ENCODE data around the gene DCPS. TPM values are rescaled to one million over a fixed set of nuclear protein-coding genes. Genes with fewer than 3 reads are reported as not detected.
A peak's percentile ranks its signal among the peaks of the same experiment; 100 is the strongest.

Gene DCPS
- total RNA-seq, 1 experiment from 2014 or later: 25.6 TPM

GRCh38 chr11:126355324-126355925, 51.6 kb downstream of the DCPS start, which contains the start of gene ST3GAL4:
Gene ST3GAL4 (plus strand): TSS chr11:126355686. CDS start chr11:126406156, 50,470 bp downstream.
- Histone ChIP-seq H3K9me2 (ENCODE audit: insufficient read depth) (no peaks in the 10 kb centered on the region), H4K20me1 (ENCODE audit: insufficient read depth) (no peaks in the 10 kb centered on the region), H3K9ac (ENCODE audit: low read length) (peak within 1 kb of the TSS; percentile 95), H3K36me3 (ENCODE audit: control insufficient read depth in 1 of 2, insufficient read depth in 2 of 2, low read length in 2 of 2) (0 out of 4 replicates have a peak, but pooled peaks cover 0 to 6% of the 10 kb centered on the region in 2 experiments), H3K4me2 (ENCODE audit: low read length) (peak within 1 kb of the TSS; percentile 87), H3K9me3 (ENCODE audit: control insufficient read depth in 1 of 2, insufficient read depth in 1 of 2, low read depth in 1 of 2, low read length in 2 of 2) (no peaks in the 10 kb centered on the region), H3K4me3 (replicated peaks in 1 of 2; ENCODE audit: low read depth in 1 of 2, low read length in 2 of 2) (peak within 1 kb of the TSS; percentile 73 to 95), H3K27me3 (ENCODE audit: insufficient read depth, low read length) (no peaks in the 10 kb centered on the region), H2AFZ (ENCODE audit: low read depth, low read length, poor library complexity, severe bottlenecking) (no peak within 1 kb of the TSS), H3K27ac (ENCODE audit: low read depth, low read length) (peak within 1 kb of the TSS; percentile 75), H3K4me1 (ENCODE audit: control insufficient read depth in 1 of 2, insufficient read depth in 2 of 2, low read length in 2 of 2) (peaks cover 22 to 46% of the 10 kb centered on the region in 2 experiments), H3K79me2 (ENCODE audit: insufficient read depth, low read length) (peaks cover 26% of the 10 kb centered on the region; the same call in 1 of the 2 replicates)
- DNase-seq (ENCODE audit: low read depth, low spot score): no peak
- RAD21 ChIA-PET (ENCODE audit: low non-redundant PET in 1 of 2, low total read pairs in 2 of 2, uncharacterized antibody in 2 of 2, unreplicated experiment in 2 of 2): no interaction called here
- intact Hi-C loops (cut with micrococcal nuclease): loop anchor here (2.0 kb wide), 1 partner anchor 49 kb away; no protein-coding TSS in a partner anchor
- POLR2A ChIA-PET: no interaction called here
- ATAC-seq: peak; percentile 79
- no TSS peak for BruUV-seq (replicated peaks)
- TF ChIP-seq FOSL1 (IDR thresholded peaks at IDR 0.05; ENCODE audit: low read depth) (no peak), ZNF274 (IDR thresholded peaks at IDR 0.05; ENCODE audit: low read depth, low read length) (no peak), SP1 (IDR thresholded peaks at IDR 0.05; ENCODE audit: low read depth) (no peak), ZFX (IDR thresholded peaks at IDR 0.05) (peak; percentile 70), POLR2A (IDR thresholded peaks at IDR 0.05; ENCODE audit: borderline replicate concordance, extremely low read depth, insufficient read depth, insufficient read length) (peak; percentile 23), SIN3A (IDR thresholded peaks at IDR 0.05; ENCODE audit: low read depth) (no peak; the same call in 1 of the 2 replicates), POLR2AphosphoS5 (IDR thresholded peaks at IDR 0.05; ENCODE audit: low read depth, low read length) (peak; percentile 71)
- CTCF ChIA-PET: interaction anchor here (0.6 kb wide), 1 partner anchor 406 kb away, joined by 4 read pairs; no protein-coding TSS in a partner anchor
